NCI-H187 treated with DMSO at 0.1 percent for 48 hours (cell line): ENCODE measurements around the gene CD74.
"Not testable (repeated sequence)": the region's sequence is repeated elsewhere in the genome, so short reads cannot be mapped to it uniquely, and the experiment has no call there.

Experiments
- DNase-seq: peaks from one replicate; lab custom pipeline; 2025; lab: John Stamatoyannopoulos, UW

The CD74 gene

DNA sequence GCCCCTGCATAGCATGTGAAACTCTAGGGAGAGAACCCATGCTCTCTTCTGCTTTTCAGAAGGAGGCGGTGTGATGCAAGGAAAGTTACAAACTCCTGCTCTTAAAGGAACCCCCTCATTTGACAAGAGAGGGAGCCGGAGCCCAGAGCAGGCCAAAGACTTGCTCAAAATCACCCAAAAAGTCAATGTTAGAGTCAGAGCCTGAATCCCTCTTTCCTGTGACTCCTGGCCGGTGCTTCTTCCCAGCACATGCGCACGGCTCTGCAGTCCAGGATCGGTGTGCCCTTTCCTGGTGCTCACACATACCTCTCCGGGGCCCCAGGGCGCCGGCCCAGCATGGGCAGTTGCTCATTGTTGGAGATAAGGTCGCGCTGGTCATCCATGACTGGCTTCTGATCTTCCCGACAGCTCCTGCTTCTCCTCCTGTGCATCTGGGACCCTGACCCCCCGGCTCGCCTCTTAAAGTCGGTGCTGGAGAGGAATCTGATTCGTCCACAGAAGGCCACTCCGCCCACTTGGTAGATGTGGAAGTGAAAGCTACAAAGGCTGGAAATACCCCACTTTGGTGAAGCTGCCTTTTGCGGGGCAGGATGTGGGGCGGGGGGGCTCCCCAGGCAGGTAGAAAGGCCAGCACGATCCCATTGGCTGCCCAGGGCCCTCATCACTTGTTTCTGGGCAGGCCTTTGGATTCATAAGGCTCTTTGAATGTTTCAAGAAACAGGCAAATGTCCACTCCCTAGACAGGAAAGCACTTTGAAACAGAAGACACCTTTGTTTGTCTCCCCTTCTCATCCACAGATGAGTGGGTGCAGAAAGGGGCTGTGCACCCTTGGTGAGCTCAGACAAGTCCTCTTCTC is at the start of gene CD74:
CD74 (minus strand) TSS at position 592 of the 857 bp plus-strand sequence; CDS start at position 431, 161 bp downstream.
- DNase-seq: no peak

DNA sequence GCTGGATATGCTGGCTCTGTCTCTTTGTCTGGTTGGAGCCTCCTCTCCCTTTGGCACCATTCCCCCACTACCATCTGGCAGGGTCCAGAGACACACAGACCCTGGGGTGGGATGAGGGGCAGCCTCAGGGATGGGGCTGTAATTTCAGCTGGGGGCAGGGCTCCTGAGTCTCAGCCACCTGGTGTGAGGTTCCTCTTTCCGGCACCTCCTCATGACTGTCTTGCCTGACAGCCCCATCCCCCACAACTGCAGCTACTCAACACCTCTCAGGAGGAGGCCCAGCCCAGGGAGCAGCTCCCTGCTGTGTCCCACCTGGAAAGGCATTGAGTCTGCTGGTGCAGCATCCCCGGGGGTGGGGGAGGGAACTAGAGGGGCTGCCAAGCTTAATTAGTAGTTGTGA is 48.5 kb upstream of the CD74 start:
- no peak for DNase-seq

DNA sequence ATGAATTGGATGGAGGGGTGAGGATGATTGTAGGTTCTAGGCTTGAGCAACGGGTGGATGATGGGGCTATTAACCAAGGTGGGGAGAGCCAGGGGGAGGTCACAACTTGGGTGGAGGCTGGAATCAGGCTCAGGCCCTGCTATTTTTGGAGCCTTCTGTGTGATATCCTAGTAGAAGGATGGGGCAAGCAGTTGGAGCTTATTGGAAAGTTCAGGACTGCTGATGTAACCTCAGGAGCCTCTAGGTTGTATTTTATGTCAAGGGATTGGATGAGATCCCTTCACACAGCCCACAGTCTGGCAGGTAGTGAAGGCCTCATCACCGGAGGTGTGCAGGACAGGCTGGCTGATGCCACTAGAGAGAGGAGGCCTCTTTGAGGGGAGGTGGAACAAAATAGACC is 48.1 kb upstream of the CD74 start:
- DNase-seq: no peak

DNA sequence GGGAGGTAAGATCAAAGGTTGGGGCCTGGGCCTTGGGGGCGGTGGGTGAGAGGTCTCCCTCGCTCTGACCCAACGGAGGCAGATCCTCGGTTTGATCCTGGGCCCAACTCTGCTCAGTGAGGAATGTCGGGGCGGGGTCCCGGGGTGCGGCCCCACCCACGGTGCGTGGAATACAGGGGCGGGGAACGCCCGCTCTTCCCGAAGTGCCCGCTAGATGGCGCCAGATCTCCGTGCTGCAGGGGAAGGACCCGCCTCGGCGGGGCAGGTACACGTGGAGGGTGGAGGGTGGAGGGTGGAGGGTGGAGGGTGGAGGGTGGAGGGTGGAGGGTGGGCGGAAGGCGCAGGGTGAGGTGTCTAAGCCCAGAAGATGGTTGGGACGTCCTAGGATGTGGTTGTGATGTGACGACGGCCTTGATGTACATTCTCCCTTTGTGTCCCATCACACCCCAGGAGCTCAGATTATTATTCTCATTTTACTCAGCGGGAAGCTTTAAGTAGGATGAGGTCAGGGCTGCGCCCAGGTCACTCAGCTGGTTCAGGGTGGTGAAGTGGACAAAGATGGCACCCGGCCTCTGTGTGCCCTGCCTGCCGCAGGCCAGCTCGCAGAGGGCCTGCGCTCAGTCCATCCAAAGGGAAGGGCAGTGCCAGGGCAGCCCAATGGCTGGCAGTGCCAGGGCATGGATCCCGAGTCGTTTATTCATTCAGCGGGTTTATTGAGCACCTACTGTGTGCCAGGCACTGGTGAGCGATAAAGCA is 46.3 kb upstream of the CD74 start:
- DNase-seq: no peak

DNA sequence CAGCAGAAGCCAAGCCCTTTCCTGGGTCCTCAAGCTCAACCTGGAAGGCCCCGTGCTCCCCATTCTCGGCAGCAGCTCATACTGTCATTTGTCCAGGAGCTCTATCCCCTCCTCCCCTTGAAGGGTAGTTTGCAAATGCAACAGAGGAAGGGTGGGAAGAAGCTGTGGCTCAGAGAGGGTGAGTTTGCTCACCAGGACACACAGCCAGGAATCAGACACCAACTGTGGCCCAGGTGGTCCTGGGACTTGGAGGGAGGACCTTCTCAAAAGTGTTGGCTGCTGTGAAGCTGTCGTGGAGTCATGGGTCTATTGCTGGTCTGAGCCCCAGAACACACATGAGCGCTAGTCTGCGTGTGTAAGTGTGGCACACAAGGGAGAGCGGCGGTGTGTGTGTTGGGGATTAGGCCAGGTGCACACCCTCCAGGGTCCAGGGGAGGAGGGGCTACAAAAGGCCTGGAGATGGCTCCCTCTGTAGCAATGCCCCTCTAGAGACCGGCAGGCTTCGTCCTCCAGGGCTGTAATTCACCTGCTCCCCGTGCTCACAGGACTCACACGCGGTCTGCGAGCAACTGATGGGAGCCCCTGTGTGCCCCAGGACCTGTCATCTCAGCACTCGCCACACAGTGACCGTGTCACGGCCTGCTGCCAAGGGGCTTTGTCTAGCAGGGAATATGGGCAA is 45.0 kb upstream of the CD74 start:
- no peak for DNase-seq

DNA sequence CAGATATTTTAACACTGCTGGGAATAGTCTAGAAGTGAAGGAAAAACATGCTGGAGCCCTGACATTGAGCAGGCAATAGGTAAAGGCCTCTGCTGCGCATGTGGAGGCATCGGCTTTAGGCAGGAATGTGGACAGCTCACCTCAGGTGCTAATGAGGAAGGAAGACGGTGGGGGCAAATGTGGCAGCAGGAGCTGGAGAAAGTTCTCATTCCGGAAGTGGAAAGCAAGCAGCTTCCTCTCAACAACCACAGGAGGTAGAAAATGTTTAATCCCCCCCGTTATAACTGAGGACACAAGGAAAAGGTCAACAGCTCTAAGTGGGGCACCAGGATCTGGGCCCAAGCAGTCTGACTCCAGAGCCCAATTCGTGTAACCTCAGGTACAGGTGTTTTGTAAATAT is 44.4 kb upstream of the CD74 start:
- DNase-seq: no peak

DNA sequence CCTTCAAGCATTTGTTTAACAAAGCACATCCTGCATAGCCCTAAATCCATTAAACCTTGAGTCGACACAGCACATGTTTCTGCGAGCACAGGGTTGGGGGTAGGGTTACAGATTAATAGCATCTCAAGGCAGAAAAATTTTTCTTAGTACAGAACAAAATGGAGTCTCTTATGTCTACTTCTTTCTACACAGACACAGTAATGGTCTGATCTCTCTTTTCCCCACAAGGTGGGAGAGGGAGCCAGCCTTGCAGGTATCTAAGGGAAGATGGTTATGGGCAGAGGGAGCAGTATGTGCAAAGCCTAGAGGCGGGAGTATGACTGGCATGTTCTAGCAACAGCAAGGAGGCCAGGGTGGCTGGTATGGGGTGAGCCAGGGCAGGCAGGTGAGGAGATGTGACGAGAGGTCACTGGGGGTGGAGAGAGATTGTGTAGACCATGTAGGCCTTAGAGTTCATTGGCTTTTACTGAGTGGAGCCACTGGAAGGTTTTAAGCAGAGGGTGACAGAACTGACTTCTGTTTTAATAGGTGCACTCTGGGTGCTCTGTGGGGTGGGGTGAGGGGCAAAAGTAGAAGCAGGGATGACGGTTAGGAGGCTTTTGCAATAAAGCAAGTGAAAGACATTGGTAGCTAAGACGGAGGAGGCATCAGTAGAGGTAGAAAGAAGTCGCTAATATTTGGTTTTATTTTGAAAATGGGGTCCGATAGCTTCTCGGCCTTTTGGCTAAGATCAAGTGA is 42.0 kb upstream of the CD74 start:
- no peak for DNase-seq

DNA sequence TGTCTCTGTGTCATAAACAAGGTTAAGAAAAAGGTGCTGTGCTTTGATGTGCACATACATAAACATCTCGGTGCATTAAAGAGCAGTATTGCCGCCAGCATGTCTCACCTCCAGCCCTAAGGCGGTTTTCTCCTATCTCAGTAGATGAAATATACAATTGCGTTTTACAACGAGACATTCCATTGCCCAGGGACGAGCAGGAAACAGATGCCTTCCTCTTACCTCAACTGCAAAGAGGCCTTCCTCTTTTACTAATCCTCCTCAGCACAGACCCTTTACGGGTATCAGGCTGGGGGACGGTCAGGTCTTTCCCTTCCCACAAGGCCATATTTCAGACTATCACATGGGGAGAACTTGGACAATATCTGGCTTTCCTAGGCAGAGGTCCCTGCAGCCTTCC is 41.3 kb upstream of the CD74 start:
- DNase-seq: not testable (repeated sequence)

DNA sequence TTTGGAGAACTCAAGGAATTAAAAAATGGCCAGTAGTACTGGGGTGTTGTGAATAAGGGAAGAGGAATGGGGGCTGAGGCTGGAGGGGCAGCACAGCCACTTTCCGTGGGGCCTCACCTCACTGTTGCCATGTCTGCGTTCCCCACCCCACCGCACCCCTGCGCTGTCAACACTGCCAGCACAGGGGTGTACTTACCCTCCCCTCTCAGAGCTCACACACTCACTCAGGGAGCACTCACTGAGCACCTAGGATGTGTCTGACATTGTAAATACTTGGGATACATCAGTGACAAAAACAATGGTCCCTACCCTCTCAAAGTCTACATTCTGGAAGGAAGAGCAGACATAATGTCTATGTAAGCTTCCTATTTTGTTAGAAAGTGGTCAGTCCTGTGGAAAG is 40.2 kb upstream of the CD74 start:
- DNase-seq: no peak

DNA sequence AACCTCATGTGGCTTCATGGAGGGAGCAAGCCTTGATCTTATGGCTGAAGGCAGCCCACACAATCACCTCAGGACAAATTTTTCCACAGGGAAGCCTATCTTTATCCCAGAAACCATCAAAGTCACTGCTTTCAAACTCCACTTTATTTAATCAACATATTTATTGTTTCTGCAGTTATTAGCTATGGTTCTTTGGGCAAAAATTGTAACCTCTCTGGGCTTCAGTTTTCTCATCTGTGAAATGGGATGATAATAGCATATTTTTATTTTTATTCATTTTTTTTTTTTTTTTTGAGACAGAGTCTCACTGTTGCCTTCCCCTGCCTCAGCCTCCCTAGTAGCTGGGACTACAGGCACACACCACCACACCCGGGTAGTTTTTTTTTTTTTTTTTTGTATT is 38.9 kb upstream of the CD74 start:
- DNase-seq: no peak

DNA sequence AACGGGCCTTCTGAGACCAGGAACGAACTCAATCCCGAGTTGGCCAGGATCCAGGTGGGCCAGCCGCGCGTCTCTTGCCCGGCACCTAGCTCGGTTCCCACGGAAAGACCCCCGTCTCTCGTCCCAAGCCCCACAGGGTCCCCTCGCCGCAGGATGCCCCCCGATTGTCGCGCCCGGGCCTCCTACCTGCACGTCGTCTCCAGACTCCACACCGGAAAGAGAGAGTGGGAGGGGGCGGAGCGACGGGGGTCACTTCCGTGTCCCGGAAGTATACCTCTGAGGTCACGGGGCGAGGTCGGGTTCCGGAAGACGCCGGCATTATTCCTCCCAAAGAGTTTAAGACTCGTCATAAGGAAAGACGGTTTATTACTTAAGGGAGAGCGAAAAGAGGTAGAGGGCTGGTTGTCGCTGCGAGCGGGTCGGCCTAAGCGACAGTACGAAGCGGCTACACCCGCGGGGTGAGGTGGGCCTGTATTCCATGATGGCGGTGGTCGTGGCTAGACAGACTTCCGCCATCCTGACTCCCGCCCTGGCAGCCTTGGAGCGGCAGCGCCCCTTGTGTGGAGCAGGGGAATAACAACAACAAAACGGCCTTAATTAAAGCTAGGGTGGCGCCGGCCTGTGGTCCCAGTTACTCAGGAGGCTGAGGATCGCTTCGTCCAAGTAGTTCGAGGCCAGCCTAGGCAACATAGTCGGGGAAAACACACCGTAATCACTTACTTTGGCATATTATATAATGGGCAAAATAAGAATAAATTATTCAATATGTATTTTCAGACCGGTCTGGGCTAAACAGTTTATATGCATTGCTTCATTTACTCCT is 37.0 kb upstream of the CD74 start, which contains the start of gene RPS14:
RPS14 (minus strand) TSS at position 223 of the 823 bp plus-strand sequence. CDS start 2,006 bp downstream, outside the sequence.
- DNase-seq: peak; percentile 71

DNA sequence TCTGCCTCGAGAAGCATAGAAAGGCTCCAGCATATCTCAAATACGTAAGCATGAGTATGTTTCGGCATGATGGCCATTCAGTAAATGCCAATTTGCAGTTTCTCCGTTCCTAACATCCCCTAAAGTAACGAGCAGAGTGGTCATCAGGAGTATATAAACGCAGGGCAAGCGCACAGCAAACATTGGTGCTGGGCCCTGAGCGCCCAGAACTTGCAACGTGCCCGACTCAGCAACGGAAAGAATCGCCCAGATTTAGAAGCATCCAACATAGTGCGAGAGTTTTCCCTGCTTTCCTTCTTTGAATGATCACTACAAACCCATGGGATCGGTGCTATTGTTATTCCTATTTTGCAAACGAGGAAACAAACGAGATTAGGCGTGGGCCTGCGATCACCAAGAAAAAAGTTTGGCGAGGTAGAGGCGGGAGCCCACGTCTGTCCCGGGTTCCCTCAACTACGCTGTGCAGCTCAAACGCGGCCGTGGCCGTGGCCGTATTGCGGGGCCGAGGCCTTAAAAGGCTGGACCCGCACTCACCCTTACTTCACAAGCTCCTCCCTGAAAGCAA is 36.3 kb upstream of the CD74 start:
- DNase-seq: no peak

DNA sequence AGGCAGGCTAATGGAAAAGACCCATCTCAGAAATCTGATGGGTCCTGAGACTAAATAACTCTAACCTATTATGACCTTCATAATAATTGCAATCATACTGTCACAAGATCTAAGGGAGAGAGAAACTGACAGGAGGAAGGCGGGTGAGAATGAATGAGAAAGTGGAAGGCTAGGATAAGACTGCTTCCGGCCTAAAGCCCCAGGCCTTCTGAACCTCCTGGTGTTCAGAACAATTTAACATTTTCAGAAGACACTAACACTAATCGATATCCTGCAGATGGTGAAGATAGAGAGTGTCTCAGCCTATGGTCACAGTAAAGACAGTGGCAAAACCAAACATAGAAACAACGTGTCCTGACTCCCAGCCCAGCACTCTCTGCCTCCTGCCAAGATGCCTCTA is 35.6 kb upstream of the CD74 start:
- DNase-seq: no peak

DNA sequence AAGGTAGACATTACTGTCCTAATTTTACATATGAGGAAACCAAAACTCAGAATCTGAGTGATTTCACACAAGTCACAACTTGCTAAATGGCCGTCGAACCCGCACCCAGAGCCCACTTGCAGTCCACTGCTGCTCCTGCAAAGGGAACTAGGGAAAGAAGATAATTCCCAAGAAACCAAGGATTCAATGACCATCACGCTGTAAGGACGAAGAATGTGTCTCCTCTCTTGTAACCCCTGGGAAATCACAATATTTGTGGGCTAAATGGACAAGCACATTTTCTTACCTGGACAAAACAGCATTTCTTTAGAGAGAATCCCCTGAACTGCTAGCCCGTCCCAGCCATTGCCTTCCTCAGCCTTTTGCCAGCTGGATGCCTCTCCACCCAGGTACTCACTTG is 34.5 kb upstream of the CD74 start:
- no peak for DNase-seq

DNA sequence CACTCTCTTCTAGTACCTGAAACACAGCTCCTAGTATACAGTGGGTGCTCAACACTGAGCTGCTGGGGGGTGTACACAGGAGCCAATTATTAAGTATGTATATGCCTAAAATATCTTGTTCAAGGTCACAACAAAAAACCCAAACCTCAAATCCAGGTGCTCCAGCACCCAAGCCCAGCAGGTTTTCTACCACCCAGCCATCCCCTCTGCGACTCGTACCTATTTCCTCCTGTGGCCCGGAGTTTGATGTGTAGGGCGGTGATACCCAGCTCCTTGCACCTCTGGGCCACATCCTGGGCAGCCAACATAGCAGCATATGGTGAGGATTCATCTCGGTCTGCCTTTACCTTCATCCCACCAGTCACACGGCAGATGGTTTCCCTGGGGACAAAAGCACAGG is 33.9 kb upstream of the CD74 start:
- no peak for DNase-seq

DNA sequence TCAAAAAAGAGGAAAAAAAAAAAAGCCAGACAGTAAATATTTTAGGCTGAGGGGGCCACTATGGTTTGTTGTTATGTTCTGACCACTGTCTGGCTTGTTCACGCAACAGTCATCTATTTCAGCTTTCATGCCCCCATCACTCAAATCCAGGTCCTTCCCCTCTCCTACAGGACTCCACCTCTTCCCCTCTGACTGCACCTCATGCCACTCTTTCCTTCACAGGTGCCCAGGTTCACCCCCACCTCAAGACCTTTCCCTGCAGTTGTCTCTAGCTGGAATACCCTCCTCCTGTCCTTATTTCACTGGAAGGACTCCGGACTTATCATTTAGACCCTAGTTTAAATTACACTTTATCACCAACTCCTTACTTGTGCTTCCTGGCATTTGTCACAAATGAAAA is 33.4 kb upstream of the CD74 start:
- no peak for DNase-seq

DNA sequence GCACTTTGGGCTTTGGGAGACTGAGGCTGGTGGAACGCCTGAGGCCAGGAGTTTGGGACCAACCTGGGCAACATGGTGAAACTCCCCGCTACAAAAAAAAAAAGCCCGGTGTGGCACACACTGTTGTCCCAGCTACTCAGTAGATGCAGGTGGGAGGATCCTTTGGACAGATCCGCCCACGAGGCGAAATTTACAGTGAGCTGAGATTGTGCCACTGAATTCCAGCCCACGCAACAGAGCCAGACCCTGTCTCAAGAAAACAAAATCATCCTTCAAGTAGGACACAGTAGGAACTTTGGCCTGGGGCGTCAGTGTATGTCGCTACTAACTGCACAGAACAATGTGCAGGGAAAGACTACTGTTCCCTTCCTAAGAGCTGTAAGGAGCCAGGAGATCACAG is 32.1 kb upstream of the CD74 start:
- DNase-seq: no peak

DNA sequence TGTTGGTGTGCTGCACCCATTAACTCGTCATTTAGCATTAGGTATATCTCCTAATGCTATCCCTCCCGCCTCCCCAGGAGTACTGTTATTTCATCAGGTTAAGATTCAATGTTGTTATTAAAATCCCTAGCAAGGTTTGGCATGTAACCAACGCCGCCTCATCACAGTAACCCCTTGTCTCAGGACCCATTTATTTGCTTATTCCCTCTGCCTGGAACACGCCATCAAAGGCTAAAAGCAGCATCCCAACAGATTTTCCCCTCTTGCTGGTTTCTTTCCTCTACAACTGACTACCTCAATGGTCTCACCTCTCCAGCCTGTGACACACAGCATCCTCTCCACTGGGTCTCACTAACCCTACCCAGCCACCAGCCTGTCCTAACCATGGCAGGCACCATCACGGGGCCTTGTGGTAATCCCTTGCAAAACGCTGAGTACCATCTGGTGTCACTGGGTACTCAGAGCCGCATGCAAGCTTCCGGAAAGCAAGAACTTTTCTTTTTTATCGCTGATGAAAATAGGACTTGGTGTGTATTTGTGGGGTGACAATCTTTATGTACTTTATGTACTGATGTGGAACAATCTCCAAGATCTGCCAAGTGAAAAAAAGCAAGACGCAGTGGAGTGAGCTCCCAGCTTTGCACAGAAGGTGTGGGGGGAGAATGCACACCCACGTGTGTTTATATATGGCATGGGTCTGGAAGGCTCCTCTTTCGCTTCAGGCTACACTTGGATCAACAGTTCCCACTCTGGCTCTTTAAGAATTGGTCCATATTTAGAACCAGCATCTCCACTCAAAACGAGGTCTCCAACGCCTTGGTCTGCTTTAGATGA is 30.7 kb upstream of the CD74 start:
- no peak for DNase-seq

DNA sequence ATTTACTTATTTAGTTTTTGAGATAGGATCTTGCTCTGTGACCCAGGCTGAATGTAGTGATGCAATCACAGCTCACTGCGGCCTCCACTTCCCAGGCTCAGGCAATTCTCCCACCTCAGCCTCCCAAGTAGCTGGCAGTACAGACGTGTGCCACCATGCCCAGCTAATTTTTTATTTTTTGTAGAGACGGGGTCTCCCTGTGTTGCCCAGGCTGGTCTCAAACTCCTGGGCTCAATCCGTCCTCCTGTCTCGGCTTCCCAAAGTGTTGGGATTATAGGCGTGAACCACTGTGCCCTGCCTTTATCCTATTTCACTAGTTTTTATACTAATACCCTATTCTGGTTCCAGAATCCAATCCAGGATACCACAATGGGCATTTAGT is 30.0 kb upstream of the CD74 start:
- no peak for DNase-seq
